SK-N-SH (cell line): ENCODE measurements around the gene EVA1B. TPM values are rescaled to one million over a fixed set of nuclear protein-coding genes. Genes with fewer than 3 reads are reported as not detected.

Experiments
- CTCF ChIA-PET: fragments of 300-600, 350-600 bp; formaldehyde crosslinking; extraction: SDS; loops from one replicate; lab custom pipeline; 2021; lab: Yijun Ruan, JAX
- POLR2A ChIA-PET: fragments of 350-600 bp; sonication (Branson Sonifier 250); formaldehyde crosslinking; extraction: SDS; loops from one replicate; lab custom pipeline; 2020; ENCODE audit warnings: antibody characterized with exemption, inconsistent platforms; lab: Yijun Ruan, JAX
- DNase-seq: peaks from one replicate; pipeline ENCODE4 v3.0.0; 2012
- H2AFZ ChIP-seq: fragments of 200-600 bp; sonication (generic); 2 replicates; pipeline ENCODE4 v1.8.1; 2016; ENCODE audit warnings: antibody characterized with exemption, mild to moderate bottlenecking, low read depth
- H3F3A ChIP-seq: fragments of 200-600 bp; sonication (generic); replicated peaks from 2 replicates; pipeline ENCODE3; 2016; ENCODE audit warnings: antibody characterized with exemption, mild to moderate bottlenecking; ENCODE audit not compliant: insufficient read depth
- H3K27ac ChIP-seq, 2 experiments: fragments of 200-500 bp in 1 of 2; fragments of 200-600 bp in 1 of 2; sonication (Bioruptor generic) in 1 of 2; sonication (generic), shearing (Covaris generic) in 1 of 2; 2 replicates each; pipeline versions ENCODE4 v1.5.1 to v1.6.1; 2014 to 2016; ENCODE audit warnings: low read depth in 2 of 2, inconsistent platforms in 1 of 2, low read length in 1 of 2, mild to moderate bottlenecking in 1 of 2, mixed read lengths in 1 of 2
- H3K27me3 ChIP-seq: fragments of 200-600 bp; sonication (generic), shearing (Covaris generic); 2 replicates; pipeline ENCODE4 v1.6.1; 2016; ENCODE audit warnings: mixed run types; ENCODE audit not compliant: insufficient read depth
- H3K36me3 ChIP-seq, 2 experiments: fragments of 200-500 bp in 1 of 2; fragments of 200-600 bp in 1 of 2; sonication (Bioruptor generic) in 1 of 2; sonication (generic) in 1 of 2; replicated peaks in 1 of 2; 2 replicates each; pipeline versions ENCODE3 to v1.5.1; 2014 to 2016; ENCODE audit warnings: low read length in 1 of 2, mild to moderate bottlenecking in 1 of 2; ENCODE audit not compliant: insufficient read depth in 2 of 2, control insufficient read depth in 1 of 2
- H3K4me1 ChIP-seq, 2 experiments: fragments of 200-500 bp in 1 of 2; fragments of 200-600 bp in 1 of 2; sonication (Bioruptor generic) in 1 of 2; sonication (generic), shearing (Covaris generic) in 1 of 2; 2 replicates each; pipeline versions ENCODE4 v1.5.1 to v1.6.1; 2014 to 2016; ENCODE audit warnings: low read depth in 1 of 2, low read length in 1 of 2, mixed run types in 1 of 2; ENCODE audit not compliant: insufficient read depth in 2 of 2, control insufficient read depth in 1 of 2
- H3K4me2 ChIP-seq: fragments of 200-600 bp; sonication (generic), shearing (Covaris generic); 2 replicates; pipeline ENCODE4 v1.6.1; 2017; ENCODE audit warnings: mixed run types
- H3K4me3 ChIP-seq, 2 experiments: fragments of 200-500 bp in 1 of 2; fragments of 200-600 bp in 1 of 2; sonication (Bioruptor generic) in 1 of 2; sonication (generic), shearing (Covaris generic) in 1 of 2; 2 replicates each; pipeline versions ENCODE4 v1.5.1 to v1.8.1; 2014 to 2016; ENCODE audit warnings: low read depth in 2 of 2, inconsistent platforms in 1 of 2, low read length in 1 of 2, mild to moderate bottlenecking in 1 of 2, mixed read lengths in 1 of 2, moderate library complexity in 1 of 2
- H3K79me2 ChIP-seq: fragments of 200-600 bp; sonication (generic); 2 replicates; pipeline ENCODE4 v1.8.1; 2017; ENCODE audit warnings: mild to moderate bottlenecking; ENCODE audit not compliant: insufficient read depth
- H3K9ac ChIP-seq: fragments of 200-600 bp; sonication (generic); 2 replicates; pipeline ENCODE4 v1.6.1; 2017; ENCODE audit warnings: mixed run types
- H3K9me2 ChIP-seq: fragments of 200-600 bp; sonication (generic); 2 replicates; pipeline ENCODE4 v1.6.1; 2017; ENCODE audit warnings: mixed run types
- H3K9me3 ChIP-seq: fragments of 200-600 bp; sonication (generic); 2 replicates; pipeline ENCODE4 v1.6.1; 2017; ENCODE audit warnings: mixed run types, mild to moderate bottlenecking, moderate library complexity
- H4K20me1 ChIP-seq: fragments of 200-600 bp; sonication (generic); 2 replicates; pipeline ENCODE4 v1.6.1; 2017; ENCODE audit warnings: mild to moderate bottlenecking, mixed run types; ENCODE audit not compliant: insufficient read depth
- ELF1 ChIP-seq: IDR thresholded peaks from 2 replicates; pipeline ENCODE4 v1.4.0; 2012
- FOSL2 ChIP-seq: IDR thresholded peaks from 2 replicates; pipeline ENCODE4 v1.4.0; 2012; ENCODE audit warnings: low read depth, mild to moderate bottlenecking, moderate library complexity, borderline replicate concordance
- GABPA ChIP-seq: IDR thresholded peaks from 2 replicates; pipeline ENCODE4 v1.4.0; 2012; ENCODE audit warnings: low read depth, mild to moderate bottlenecking
- GATA2 ChIP-seq: sonication (generic); formaldehyde crosslinking; IDR thresholded peaks from 2 replicates; pipeline ENCODE4 v1.5.0; 2020; ENCODE audit warnings: mild to moderate bottlenecking, missing genetic modification reagents
- MXI1 ChIP-seq: IDR thresholded peaks from 2 replicates; pipeline ENCODE4 v1.6.1; 2012; ENCODE audit warnings: mild to moderate bottlenecking, low read depth, low read length, improper control_type of control experiment
- POLR2AphosphoS5 ChIP-seq: IDR thresholded peaks from 2 replicates; pipeline ENCODE4 v1.6.1; 2012; ENCODE audit warnings: low read depth, low read length
- RAD21 ChIP-seq: IDR thresholded peaks from 2 replicates; pipeline ENCODE4 v1.6.1; 2012; ENCODE audit warnings: mild to moderate bottlenecking, low read length
- RCOR1 ChIP-seq: fragments of 150-350 bp; IDR thresholded peaks from 2 replicates; pipeline ENCODE4 v1.6.1; 2017; ENCODE audit warnings: antibody characterized with exemption, low read length
- SIN3A ChIP-seq: IDR thresholded peaks from 2 replicates; pipeline ENCODE4 v1.6.1; 2012; ENCODE audit warnings: low read depth, mild to moderate bottlenecking, low read length, moderate library complexity, borderline replicate concordance
- SMC3 ChIP-seq: IDR thresholded peaks from 2 replicates; pipeline ENCODE4 v1.6.1; 2012; ENCODE audit warnings: low read depth, low read length, improper control_type of control experiment
- TAF1 ChIP-seq: IDR thresholded peaks from 2 replicates; pipeline ENCODE4 v1.6.1; 2012; ENCODE audit warnings: low read depth, mild to moderate bottlenecking, low read length, moderate library complexity, borderline replicate concordance
- TEAD4 ChIP-seq: IDR thresholded peaks from 2 replicates; pipeline ENCODE4 v1.4.0; 2012; ENCODE audit warnings: mild to moderate bottlenecking, borderline replicate concordance; ENCODE audit not compliant: insufficient read depth
- WGBS: methylation state at CpG from one replicate; pipeline ENCODE4 v1.1.6; 2017; ENCODE audit warnings: low lambda C conversion rate; 5-methylcytosine and 5-hydroxymethylcytosine counted together
- polyA plus RNA-seq, 3 experiments: library from polyadenylated mRNA; depleted of rRNA; stranded (reverse); fragments of >200 nt; gene quantifications; 2 replicates each; pipeline ENCODE4 v1.2.3, GENCODE V29; 2012
- TF ChIP-seq, protein P1 (sequence below): fragments of 150-350 bp; IDR thresholded peaks from 2 replicates; pipeline ENCODE4 v1.6.1; 2016; ENCODE audit warnings: mild to moderate bottlenecking, low read depth, low read length
- TF ChIP-seq, protein P2 (sequence below): IDR thresholded peaks from 2 replicates; pipeline ENCODE4; 2012
- TF ChIP-seq, protein P3 (sequence below): IDR thresholded peaks from 2 replicates; pipeline ENCODE4 v1.6.1; 2012; ENCODE audit warnings: mild to moderate bottlenecking, low read depth, low read length, moderate library complexity
- TF ChIP-seq, protein P4 (sequence below): IDR thresholded peaks from 2 replicates; pipeline ENCODE4 v1.4.0; 2012; ENCODE audit warnings: low read depth, borderline replicate concordance
- TF ChIP-seq, protein P5 (sequence below): IDR thresholded peaks from 2 replicates; pipeline ENCODE4 v1.4.0; 2012; ENCODE audit warnings: low read depth
- TF ChIP-seq, protein P6 (sequence below): fragments of 200-600 bp; sonication (generic); IDR thresholded peaks from 2 replicates; pipeline ENCODE4 v1.6.1; 2017; ENCODE audit warnings: antibody characterized with exemption, mild to moderate bottlenecking, moderate library complexity

The EVA1B gene
- polyA plus RNA-seq, 1 of the 3 experiments (the other 2 are of a cell fraction), result 38.9 TPM

DNA sequence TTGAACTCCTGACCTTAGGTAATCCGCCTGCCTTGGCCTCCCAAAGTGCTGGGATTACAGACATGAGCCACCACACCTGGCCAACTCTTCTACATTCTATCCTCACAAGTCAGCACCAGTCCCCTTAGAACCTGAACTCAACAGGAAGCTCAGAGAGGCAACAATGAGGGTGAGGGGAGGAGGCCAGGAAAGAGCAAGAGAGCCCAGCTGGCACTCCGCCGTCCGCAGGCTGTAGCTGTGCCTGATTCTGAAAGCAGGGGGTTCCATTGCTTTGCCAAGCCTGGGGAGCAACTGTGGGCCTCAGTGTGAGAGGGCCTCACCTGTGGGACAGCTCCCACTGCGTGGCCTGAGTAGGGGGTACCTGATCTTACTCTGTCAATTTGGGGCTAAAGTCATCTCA is 43.6 kb upstream of the EVA1B start (continued):
- TF ChIP-seq, protein P1, sequence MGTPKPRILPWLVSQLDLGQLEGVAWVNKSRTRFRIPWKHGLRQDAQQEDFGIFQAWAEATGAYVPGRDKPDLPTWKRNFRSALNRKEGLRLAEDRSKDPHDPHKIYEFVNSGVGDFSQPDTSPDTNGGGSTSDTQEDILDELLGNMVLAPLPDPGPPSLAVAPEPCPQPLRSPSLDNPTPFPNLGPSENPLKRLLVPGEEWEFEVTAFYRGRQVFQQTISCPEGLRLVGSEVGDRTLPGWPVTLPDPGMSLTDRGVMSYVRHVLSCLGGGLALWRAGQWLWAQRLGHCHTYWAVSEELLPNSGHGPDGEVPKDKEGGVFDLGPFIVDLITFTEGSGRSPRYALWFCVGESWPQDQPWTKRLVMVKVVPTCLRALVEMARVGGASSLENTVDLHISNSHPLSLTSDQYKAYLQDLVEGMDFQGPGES, result no peak
- TF ChIP-seq, all 33 proteins: peak for 0

DNA sequence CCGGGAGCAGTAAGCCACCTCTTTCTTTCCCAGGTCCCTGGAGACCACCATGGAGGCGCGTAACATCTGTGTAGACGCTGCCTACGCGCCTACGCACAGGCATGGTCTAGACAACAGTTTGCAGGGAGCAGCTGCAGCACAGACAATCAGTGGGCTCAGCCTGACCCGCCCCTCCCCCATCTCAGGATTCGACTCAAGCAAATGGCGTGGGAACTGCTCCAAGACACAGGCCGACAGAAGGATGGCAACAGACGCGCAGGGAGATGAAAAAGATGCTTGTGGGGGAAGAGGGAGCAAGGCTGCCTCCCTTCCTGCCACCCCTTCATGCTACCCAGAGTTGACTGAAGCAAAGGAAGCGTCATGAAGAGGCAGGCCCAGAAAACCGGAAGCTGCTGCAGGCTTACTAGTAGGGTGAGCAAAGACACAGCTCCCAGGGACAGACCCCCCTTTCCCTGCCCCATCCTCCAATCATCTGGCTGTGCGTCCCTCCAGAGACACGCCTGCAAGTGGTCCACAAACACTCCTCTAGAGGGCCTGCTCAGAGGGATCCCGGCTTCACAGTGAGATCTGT is 42.7 kb upstream of the EVA1B start:
- ChIA-PET CTCF (interaction anchor here (0.8 to 6.2 kb wide), 9 partner anchors 15 to 217 kb away, joined by 3 to 103 read pairs (median 4); partner anchors contain the start of genes STK40 and TRAPPC3), POLR2A (interaction anchor here (0.7 to 1.4 kb wide), 4 partner anchors 14 to 43 kb away, joined by 3 to 10 read pairs (median 3); partner anchors contain the start of gene EVA1B)
- H3K9me3 ChIP-seq, result no peaks in the 10 kb centered on the region
- H3K4me2 ChIP-seq, result peak overlapping the region; percentile 46; the same call in 1 of the 2 replicates
- no peaks in the 10 kb centered on the region for H4K20me1 ChIP-seq
- H3K4me3 ChIP-seq, result no peak overlapping the region
- peaks cover 20 to 35% of the 10 kb centered on the region in 2 experiments for H3K4me1 ChIP-seq
- H3K27ac ChIP-seq, result peak overlapping the region; percentile 57 to 86
- peak; percentile 89 for DNase-seq
- peaks cover 99% of the 10 kb centered on the region for H3K79me2 ChIP-seq
- H3K9ac ChIP-seq, result no peak overlapping the region; the same call in 1 of the 2 replicates
- H3K27me3 ChIP-seq, result no peaks in the 10 kb centered on the region
- H3K36me3 ChIP-seq, result peaks cover 10 to 52% of the 10 kb centered on the region in 2 experiments
- no peaks in the 10 kb centered on the region for H3K9me2 ChIP-seq
- H3F3A ChIP-seq, result peaks cover 23% of the 10 kb centered on the region
- H2AFZ ChIP-seq, result no peak overlapping the region
- whole genome bisulfite sequencing, result 57% methylated on average over 16 of the region's 18 CpGs
- TF ChIP-seq, protein P2, sequence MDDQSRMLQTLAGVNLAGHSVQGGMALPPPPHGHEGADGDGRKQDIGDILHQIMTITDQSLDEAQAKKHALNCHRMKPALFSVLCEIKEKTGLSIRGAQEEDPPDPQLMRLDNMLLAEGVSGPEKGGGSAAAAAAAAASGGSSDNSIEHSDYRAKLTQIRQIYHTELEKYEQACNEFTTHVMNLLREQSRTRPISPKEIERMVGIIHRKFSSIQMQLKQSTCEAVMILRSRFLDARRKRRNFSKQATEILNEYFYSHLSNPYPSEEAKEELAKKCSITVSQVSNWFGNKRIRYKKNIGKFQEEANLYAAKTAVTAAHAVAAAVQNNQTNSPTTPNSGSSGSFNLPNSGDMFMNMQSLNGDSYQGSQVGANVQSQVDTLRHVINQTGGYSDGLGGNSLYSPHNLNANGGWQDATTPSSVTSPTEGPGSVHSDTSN, result no peak
- TF ChIP-seq GATA2 (CRISPR knock-in tag), result no peak
- no peak for TF ChIP-seq GABPA
- no peak for TF ChIP-seq ELF1
- peak; percentile 37; the same call in 1 of the 2 replicates for TF ChIP-seq RCOR1
- peak; percentile 8; the same call in 1 of the 2 replicates for TF ChIP-seq SMC3
- TF ChIP-seq, protein P3, sequence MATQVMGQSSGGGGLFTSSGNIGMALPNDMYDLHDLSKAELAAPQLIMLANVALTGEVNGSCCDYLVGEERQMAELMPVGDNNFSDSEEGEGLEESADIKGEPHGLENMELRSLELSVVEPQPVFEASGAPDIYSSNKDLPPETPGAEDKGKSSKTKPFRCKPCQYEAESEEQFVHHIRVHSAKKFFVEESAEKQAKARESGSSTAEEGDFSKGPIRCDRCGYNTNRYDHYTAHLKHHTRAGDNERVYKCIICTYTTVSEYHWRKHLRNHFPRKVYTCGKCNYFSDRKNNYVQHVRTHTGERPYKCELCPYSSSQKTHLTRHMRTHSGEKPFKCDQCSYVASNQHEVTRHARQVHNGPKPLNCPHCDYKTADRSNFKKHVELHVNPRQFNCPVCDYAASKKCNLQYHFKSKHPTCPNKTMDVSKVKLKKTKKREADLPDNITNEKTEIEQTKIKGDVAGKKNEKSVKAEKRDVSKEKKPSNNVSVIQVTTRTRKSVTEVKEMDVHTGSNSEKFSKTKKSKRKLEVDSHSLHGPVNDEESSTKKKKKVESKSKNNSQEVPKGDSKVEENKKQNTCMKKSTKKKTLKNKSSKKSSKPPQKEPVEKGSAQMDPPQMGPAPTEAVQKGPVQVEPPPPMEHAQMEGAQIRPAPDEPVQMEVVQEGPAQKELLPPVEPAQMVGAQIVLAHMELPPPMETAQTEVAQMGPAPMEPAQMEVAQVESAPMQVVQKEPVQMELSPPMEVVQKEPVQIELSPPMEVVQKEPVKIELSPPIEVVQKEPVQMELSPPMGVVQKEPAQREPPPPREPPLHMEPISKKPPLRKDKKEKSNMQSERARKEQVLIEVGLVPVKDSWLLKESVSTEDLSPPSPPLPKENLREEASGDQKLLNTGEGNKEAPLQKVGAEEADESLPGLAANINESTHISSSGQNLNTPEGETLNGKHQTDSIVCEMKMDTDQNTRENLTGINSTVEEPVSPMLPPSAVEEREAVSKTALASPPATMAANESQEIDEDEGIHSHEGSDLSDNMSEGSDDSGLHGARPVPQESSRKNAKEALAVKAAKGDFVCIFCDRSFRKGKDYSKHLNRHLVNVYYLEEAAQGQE, result no peak
- TF ChIP-seq, protein P1, result no peak
- TF ChIP-seq MXI1, result peak; percentile 28; the same call in 1 of the 2 replicates
- TF ChIP-seq SIN3A, result no peak
- no peak for TF ChIP-seq TEAD4
- no peak for TF ChIP-seq FOSL2
- no peak for TF ChIP-seq RAD21
- TF ChIP-seq, protein P4, sequence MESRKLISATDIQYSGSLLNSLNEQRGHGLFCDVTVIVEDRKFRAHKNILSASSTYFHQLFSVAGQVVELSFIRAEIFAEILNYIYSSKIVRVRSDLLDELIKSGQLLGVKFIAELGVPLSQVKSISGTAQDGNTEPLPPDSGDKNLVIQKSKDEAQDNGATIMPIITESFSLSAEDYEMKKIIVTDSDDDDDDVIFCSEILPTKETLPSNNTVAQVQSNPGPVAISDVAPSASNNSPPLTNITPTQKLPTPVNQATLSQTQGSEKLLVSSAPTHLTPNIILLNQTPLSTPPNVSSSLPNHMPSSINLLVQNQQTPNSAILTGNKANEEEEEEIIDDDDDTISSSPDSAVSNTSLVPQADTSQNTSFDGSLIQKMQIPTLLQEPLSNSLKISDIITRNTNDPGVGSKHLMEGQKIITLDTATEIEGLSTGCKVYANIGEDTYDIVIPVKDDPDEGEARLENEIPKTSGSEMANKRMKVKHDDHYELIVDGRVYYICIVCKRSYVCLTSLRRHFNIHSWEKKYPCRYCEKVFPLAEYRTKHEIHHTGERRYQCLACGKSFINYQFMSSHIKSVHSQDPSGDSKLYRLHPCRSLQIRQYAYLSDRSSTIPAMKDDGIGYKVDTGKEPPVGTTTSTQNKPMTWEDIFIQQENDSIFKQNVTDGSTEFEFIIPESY, result no peak
- TF ChIP-seq, protein P5, sequence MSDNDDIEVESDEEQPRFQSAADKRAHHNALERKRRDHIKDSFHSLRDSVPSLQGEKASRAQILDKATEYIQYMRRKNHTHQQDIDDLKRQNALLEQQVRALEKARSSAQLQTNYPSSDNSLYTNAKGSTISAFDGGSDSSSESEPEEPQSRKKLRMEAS, result no peak
- TF ChIP-seq, protein P6, sequence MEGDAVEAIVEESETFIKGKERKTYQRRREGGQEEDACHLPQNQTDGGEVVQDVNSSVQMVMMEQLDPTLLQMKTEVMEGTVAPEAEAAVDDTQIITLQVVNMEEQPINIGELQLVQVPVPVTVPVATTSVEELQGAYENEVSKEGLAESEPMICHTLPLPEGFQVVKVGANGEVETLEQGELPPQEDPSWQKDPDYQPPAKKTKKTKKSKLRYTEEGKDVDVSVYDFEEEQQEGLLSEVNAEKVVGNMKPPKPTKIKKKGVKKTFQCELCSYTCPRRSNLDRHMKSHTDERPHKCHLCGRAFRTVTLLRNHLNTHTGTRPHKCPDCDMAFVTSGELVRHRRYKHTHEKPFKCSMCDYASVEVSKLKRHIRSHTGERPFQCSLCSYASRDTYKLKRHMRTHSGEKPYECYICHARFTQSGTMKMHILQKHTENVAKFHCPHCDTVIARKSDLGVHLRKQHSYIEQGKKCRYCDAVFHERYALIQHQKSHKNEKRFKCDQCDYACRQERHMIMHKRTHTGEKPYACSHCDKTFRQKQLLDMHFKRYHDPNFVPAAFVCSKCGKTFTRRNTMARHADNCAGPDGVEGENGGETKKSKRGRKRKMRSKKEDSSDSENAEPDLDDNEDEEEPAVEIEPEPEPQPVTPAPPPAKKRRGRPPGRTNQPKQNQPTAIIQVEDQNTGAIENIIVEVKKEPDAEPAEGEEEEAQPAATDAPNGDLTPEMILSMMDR, result peak; percentile 26
- TF ChIP-seq POLR2AphosphoS5, result no peak
- no peak for TF ChIP-seq TAF1
